Measurements from ENCODE around the gene HBB. TPM values are rescaled to one million over a fixed set of nuclear protein-coding genes. Genes with fewer than 3 reads are reported as not detected.

The HBB gene
- total RNA-seq, 2 donors from 2014 or later, result 1,514 to 1,650 TPM

- Histone ChIP-seq H3K4me1 (no peaks in the 10 kb centered on the region), H3K27me3 (no peaks in the 10 kb centered on the region), H3K36me3 (no peaks in the 10 kb centered on the region), H3K4me3 (no peak overlapping the region), H3K9me3 (no peaks in the 10 kb centered on the region), H3K27ac (no peak overlapping the region)
- TF ChIP-seq CTCF (IDR thresholded peaks at IDR 0.05), result no peak
- DNase-seq (ENCODE audit: low spot score), result no peak
These were observed 10.5 kb upstream of the HBB start for GRCh38 chr11:5237420-5237819.

GRCh38 chr11:5235364-5236095, 8.7 kb upstream of the HBB start:
- Histone ChIP-seq H3K4me3 (no peak overlapping the region), H3K9me3 (no peaks in the 10 kb centered on the region), H3K27me3 (no peaks in the 10 kb centered on the region), H3K36me3 (no peaks in the 10 kb centered on the region), H3K4me1 (no peaks in the 10 kb centered on the region), H3K27ac (no peak overlapping the region)
- no peak for TF ChIP-seq CTCF (IDR thresholded peaks at IDR 0.05)
- DNase-seq (ENCODE audit: low spot score), result no peak

GRCh38 chr11:5234381-5234834, 7.5 kb upstream of the HBB start, which contains the start of gene HBD:
Gene HBD, minus strand, starts transcription at chr11:5234483. Its CDS starts 50 bp downstream, at chr11:5234433.
- Histone ChIP-seq H3K4me3 (no peak within 1 kb of the TSS), H3K36me3 (no peaks in the 10 kb centered on the region), H3K27me3 (no peaks in the 10 kb centered on the region), H3K9me3 (no peaks in the 10 kb centered on the region), H3K4me1 (no peaks in the 10 kb centered on the region), H3K27ac (no peak within 1 kb of the TSS)
- no peak for DNase-seq (ENCODE audit: low spot score)
- TF ChIP-seq CTCF (IDR thresholded peaks at IDR 0.05), result no peak

GRCh38 chr11:5233307-5233706, 6.4 kb upstream of the HBB start:
- H3K4me1 ChIP-seq, result no peaks in the 10 kb centered on the region
- TF ChIP-seq CTCF (IDR thresholded peaks at IDR 0.05), result no peak
- no peak for DNase-seq (ENCODE audit: low spot score)
- H3K36me3 ChIP-seq, result no peaks in the 10 kb centered on the region
- no peak overlapping the region for H3K27ac ChIP-seq
- no peak overlapping the region for H3K4me3 ChIP-seq
- no peaks in the 10 kb centered on the region for H3K27me3 ChIP-seq
- H3K9me3 ChIP-seq, result no peaks in the 10 kb centered on the region

- Histone ChIP-seq H3K4me1 (no peaks in the 10 kb centered on the region), H3K27me3 (no peaks in the 10 kb centered on the region), H3K36me3 (no peaks in the 10 kb centered on the region), H3K4me3 (no peak overlapping the region), H3K27ac (no peak overlapping the region), H3K9me3 (no peaks in the 10 kb centered on the region)
- TF ChIP-seq CTCF (IDR thresholded peaks at IDR 0.05), result no peak
- DNase-seq (ENCODE audit: low spot score), result no peak
These were observed 6.0 kb upstream of the HBB start for GRCh38 chr11:5232821-5233220.

- no peaks in the 10 kb centered on the region for H3K9me3 ChIP-seq
- TF ChIP-seq CTCF (IDR thresholded peaks at IDR 0.05), result no peak
These were observed 5.3 kb upstream of the HBB start for GRCh38 chr11:5232176-5232575.

More at GRCh38 chr11:5232176-5232575, 5.3 kb upstream of the HBB start:
- Histone ChIP-seq H3K27me3 (no peaks in the 10 kb centered on the region), H3K27ac (no peak overlapping the region), H3K4me1 (no peaks in the 10 kb centered on the region), H3K36me3 (no peaks in the 10 kb centered on the region), H3K4me3 (no peak overlapping the region)
- DNase-seq (ENCODE audit: low spot score), result no peak
